NCI-H128 (cell line): ENCODE data around the gene DST.

Source experiments
- DNase-seq: peaks from one replicate; lab custom pipeline; 2025; ENCODE audit not compliant: unreplicated experiment; lab: John Stamatoyannopoulos, UW

The DST gene

DNA sequence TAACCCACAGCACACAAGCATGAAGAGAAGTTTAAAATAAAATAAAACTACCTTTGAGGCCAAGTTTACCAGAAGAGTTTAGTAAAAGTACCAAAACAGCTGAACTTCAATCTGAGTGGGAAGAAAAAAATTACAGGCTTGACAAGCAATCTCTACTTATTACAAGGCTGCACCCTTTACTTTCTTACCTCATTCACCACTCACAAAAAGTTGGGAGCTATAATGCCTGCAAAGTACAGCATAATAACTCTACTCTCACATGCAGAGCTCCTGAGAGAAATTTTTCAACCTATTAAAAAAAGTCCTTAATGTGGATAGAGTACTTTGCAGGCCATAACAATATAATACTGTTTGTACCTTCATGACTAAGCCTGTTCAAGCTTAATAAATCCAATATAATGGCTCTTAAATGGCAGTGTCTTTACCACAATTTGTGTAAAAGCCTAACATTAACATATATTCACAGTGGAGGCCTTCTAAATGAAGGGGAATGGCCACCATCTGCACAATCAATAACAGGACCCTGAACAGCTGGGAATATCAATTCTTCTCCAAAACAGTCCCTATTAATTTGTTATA, 103.1 kb downstream of the DST start:
- DNase-seq: no peak

- DNase-seq: no peak
Observed at GRCh38 chr6:56538851-56539250, 103.8 kb downstream of the DST start.

GRCh38 chr6:56537223-56537770, 105.4 kb downstream of the DST start:
- no peak for DNase-seq

DNA sequence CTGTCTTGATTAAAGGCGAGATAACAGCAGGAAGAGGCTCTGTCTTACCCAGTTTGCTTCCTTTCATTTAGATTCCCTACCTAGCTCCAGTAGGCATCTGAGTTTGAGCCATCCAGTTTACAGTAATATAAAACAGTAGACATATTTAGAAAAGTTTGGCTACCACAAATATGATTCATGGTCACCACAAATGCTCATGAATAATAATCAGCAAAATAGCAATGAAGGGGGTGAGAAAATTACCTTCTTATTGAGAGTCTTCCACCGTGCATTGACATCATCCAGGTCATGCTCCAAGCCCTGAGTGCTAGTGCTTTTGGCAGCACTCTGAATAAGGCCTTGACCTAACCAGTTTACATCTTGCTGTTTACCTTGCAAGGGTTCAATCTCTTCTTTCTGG, 106.2 kb downstream of the DST start:
- no peak for DNase-seq

GRCh38 chr6:56535626-56536025, 107.1 kb downstream of the DST start:
- no peak for DNase-seq

DNA sequence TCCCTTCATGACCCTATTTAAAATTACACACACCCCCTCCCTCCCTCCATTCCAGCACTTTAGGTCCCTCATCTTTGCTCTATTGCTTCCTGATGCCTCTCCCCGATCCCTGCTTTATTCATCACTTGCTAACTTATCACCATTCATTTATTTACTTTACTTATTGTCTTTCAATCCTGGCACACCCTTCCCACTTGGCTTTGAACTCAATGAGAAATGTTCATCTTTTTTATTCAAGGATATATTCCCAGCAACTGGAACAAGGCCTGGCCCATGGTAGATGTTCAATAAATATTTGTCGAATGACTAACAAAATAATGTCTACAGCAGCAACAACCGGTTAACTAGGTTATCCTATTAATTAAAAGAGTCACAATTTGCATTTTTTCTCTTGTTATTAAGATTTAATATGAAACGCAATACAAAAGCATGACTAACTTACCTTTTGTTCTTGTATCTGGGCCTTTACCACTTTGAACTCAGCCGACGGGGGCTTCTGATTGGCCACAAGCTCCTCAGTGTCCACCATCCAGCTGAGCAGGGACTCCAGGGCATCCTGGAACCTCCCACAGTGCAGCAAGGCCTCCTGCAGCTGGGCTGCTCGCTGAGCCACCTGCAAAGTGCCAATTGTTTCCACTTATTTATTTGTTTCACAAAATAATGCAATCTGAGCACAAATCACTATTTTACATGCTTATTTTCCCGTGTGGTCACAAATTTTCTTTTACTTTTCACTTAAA, 107.8 kb downstream of the DST start:
- DNase-seq: no peak

DNA sequence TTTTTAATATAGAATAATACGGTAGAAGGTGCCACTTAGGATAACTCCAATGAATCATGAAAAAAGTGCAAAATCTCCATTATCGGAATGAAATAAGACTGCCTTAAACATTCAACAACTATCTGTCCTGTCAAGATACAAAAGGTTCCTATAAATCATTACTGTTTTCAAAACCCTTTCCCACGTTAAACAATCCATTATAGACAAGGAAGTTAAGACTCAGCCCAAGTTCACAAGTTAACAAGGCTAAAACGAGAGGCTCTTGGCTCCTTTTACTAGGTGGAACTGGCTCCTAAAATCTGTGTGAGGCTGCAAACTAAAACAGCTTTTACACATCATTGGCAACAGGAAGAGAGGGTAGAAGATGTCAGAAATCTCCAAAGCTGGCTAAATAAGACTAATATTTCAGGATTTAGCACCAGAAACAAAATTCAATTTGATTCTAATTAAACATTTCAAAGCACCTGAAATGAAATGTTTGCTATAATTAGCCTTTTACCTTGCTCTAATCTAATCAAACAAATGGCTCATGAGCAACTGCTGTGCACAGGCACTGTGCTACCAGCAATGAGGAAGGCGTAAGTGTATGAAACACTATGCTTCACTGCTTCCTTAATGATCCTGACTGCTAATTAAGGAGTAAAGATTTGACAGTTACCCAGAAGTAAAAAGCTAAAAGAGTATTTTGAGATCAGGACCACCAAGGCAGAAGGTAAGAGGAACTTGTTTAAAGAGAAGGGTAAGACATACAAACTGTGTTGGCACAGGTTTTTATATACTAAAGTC, 109.7 kb downstream of the DST start:
- no peak for DNase-seq

- DNase-seq: no peak
Observed at GRCh38 chr6:56531839-56532595, 110.7 kb downstream of the DST start.

DNA sequence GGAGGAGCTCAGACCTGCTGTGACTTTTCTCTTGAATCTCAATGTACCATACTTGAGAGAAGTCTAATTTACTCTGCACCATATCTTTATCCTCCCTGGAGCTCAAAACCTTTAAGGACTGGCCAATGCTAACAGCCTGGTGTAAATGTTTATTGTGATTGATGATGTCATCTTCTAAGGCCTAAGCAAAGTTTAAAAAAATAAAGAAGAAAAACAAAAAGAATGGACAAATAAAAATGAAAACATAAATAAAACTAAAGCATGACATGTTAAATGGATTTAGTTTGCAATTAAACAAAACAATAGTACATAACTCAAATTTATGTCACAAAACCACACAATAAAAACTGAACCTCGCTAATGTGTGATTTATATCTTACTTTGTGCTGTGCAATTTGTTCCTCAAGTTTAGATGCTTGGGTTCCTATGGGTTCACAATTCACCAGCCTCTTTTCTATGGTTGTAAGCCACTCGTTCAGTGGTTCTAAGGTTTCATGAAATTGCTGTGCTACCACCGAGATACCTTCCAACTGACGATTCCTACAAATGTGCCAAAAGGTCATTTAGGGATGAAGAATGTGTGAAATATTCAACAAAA, 113.0 kb downstream of the DST start:
- no peak for DNase-seq

GRCh38 chr6:56528412-56528841, 114.3 kb downstream of the DST start:
- DNase-seq: no peak

DNA sequence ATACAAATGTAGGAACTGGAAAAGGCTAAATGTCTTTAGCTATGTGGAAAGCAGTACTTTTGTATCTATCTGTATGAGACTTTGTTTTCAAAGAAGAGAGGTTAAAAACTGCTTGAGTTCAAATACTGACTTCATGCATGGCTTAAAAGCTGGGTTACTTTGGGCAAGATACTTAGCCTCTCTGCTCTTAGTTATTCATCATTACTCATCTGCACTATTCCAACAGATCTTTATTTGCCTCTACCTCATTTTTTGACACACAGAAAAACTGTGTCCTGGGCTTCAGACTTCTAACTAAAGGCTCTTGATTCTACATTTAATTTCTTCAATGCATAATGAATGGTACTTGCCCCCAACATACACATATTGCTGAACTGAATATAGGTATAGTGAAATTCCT, 114.8 kb downstream of the DST start:
- no peak for DNase-seq

DNA sequence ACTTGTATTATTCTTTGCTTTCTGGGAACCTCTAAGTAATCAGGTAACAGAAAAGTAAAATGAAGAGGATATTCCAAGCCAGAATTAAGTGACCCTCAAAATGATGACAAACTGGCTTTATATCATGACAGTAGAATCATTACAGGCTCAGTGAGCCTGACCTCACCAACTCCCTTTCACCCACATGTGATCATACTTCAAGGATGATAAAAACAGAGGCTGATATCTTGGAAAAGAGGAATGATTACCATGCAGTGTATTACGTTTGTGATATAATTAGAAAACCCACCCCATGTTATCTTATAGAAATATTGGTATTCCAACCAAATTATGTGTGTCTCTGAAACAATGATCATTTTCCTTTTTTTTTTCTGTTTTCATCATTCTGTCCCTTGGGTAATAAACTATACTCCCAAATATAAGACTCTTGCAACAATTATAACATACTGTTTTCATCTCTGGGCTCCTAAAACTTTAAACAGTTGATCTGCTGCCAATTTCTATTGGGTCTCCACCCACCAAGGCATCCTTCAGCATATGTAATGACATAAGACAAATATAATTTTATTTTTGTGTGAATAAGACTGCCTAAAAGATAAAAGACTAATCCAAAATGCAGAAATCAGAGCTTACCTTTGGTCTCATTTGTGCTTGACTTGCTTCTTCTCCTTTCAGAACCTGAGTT, 115.7 kb downstream of the DST start:
- DNase-seq: no peak

- DNase-seq: no peak
Observed at GRCh38 chr6:56525974-56526789, 116.5 kb downstream of the DST start.

- DNase-seq: no peak
Observed at GRCh38 chr6:56524891-56525703, 117.6 kb downstream of the DST start.

DNA sequence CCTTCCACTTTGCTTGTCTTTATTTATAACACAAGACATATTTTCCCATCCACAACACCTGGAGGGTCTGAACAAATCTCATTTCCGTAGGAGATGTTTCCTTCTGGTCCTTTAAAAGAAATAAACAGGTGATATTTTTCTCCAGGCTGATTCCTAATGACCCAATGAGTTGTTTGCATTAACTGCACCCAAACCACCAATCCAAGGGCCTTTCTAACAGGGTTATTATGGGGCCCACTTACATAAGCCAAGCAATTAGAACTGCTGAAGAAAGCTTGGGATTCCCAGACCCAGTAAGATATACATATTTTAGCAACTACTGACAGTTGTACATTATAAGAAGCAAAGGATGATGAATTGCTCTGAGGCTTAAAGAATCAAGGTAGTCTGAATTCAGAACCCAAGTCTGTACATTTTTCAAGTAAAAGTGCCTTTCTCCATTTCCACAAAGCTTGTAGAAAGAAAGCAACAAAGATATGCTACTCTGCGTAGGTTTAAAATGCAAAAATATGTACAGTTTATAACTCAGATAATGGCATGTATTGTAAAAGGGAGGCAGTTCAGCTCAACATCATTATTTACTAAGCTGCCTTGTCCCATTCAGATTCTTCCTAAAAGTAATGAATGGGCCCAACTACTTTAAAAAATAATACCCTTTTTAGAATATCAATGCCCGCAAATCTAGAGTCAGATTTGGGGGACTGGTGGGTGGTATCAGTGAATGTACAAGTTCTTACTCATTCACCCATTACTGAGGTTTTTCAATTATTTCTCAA, 120.0 kb downstream of the DST start:
- no peak for DNase-seq

- DNase-seq: no peak
Observed at GRCh38 chr6:56521976-56522375, 120.7 kb downstream of the DST start.

GRCh38 chr6:56521454-56521853, 121.2 kb downstream of the DST start:
- no peak for DNase-seq

DNA sequence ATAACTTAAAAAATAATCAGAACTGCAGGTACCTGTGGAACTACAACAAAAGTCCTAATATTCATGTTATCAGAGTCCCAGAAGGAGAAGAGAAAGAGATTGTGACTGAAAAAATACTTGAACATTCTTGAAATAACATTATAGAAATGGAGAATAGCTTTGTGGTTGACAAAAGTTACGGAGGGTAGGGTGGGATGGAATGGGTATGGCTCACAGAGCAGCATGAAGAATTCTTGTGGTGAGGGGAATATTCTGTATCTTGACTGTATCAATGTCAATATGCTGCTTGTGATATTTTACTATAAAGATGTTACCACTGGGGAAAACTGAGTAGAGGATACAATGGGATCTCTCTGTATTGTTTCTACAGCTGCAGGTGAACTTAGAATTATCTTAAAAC, 122.5 kb downstream of the DST start:
- no peak for DNase-seq
